Mucosa of descending colon (tissue), 3 donors: ENCODE results near the gene ITPKB. TPM values are rescaled to one million over a fixed set of nuclear protein-coding genes. Genes with fewer than 3 reads are reported as not detected.

Source experiments
- ATAC-seq: fragments of 200-7000 bp; cut with Tn5 transposase; one replicate; pipeline ENCODE4 v1.9.1; 2020; ENCODE audit warnings: mild to moderate bottlenecking, moderate library complexity
- DNase-seq, 3 donors: peaks; one replicate each; pipeline ENCODE4 v3.0.0-alpha.2; 2020
- H3K36me3 ChIP-seq: fragments of 200-600 bp; one replicate; pipeline ENCODE4 v1.8.0; 2021; ENCODE audit warnings: low read depth, mild to moderate bottlenecking
- H3K4me1 ChIP-seq: fragments of 200-600 bp; one replicate; pipeline ENCODE4 v1.8.0; 2021; ENCODE audit warnings: low read depth, mild to moderate bottlenecking
- H3K4me3 ChIP-seq: fragments of 200-600 bp; one replicate; pipeline ENCODE4 v1.8.0; 2021; ENCODE audit warnings: mild to moderate bottlenecking
- H3K9me3 ChIP-seq: fragments of 200-600 bp; one replicate; pipeline ENCODE4 v1.8.0; 2021; ENCODE audit warnings: mild to moderate bottlenecking
- CTCF ChIP-seq: fragments of 200-600 bp; IDR thresholded peaks from one replicate; pipeline ENCODE4 v1.8.0; 2022; ENCODE audit warnings: antibody characterized with exemption, mild to moderate bottlenecking
- intact Hi-C, 2 donors: fragments of 100-400 bp; cut with DNase I in 1 of 2; cut with micrococcal nuclease in 1 of 2; formaldehyde crosslinking; loops; one replicate each; pipeline versions ENCODE4 v1.11.0 to v1.11.1; 2022; cut with DNase I, micrococcal nuclease
- total RNA-seq, 3 donors: library from RNA; stranded (reverse); fragmentation: NEBNext Ultra II Directional in 2 of 3; extraction: Animal tissue kit (Norgen Biotek cat#: 25700) in 2 of 3; gene quantifications; one replicate each; pipeline versions ENCODE4 v1.2.1 to v1.2.4, GENCODE V29; 2021 to 2023
- donor health status: DM: no; HTN: no; CAD: no; lungs with moderate emphysema.
- donor health status: DM: no; HTN: no; CAD: no.
- donor health status: DM: no; HTN: yes; CAD: no.

ITPKB gene
- total RNA-seq, 3 donors from 2014 or later = 9.5 to 90.3 (median 11.7) TPM

DNA sequence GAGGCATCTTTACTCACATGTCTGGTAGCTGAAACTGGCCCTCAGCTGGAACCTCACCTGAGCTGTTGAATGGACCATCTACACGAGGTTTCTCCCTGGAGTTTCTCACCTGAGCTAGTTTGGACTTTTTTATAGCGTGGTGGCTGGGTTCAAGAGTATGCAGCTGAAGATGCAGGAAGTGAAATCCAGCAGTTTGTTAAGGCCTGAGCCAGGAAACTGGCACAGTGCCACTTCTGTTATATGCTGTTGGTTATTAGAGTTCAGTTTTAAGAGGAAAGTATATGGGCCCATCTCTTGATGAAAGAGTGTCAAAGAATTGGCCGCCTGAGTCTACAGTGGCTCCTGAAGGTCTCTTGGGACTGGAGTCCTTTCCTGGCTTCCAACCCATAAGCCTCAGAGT, 154.9 kb downstream of the ITPKB start:
- DNase-seq = peak in 1 of 3 donors; percentile 42
- Histone ChIP-seq H3K36me3 (no peaks in the 10 kb centered on the region), H3K4me1 (no peaks in the 10 kb centered on the region), H3K4me3 (no peak overlapping the region), H3K9me3 (no peaks in the 10 kb centered on the region)
- ATAC-seq = no peak
- intact Hi-C loops = no loop called here
- no peak for TF ChIP-seq CTCF

- no peaks in the 10 kb centered on the region for H3K9me3 ChIP-seq
- intact Hi-C loops = no loop called here
- TF ChIP-seq CTCF = no peak
- H3K4me3 ChIP-seq = no peak overlapping the region
- H3K36me3 ChIP-seq = no peaks in the 10 kb centered on the region
- ATAC-seq = no peak
- DNase-seq = no peak
- no peaks in the 10 kb centered on the region for H3K4me1 ChIP-seq
Measured at GRCh38 chr1:226582966-226583365, 156.1 kb downstream of the ITPKB start.

Other genes with a start within 250 kb of the ITPKB start
- gene STUM, start 190.5 kb downstream of the ITPKB start, total RNA-seq = 10 to 100 TPM in 1 of 3 donors, 1 to 10 TPM in 2; 1.2 to 18.4 (median 4.9) TPM
- 10 to 100 TPM; 20.3 to 30.7 (median 24.1) TPM for gene PSEN2, start 131.3 kb upstream of the ITPKB start, total RNA-seq
- gene COQ8A, start 201.0 kb upstream of the ITPKB start, total RNA-seq = 10 to 100 TPM; 47.3 to 77.9 (median 67.1) TPM